Stimulated activated CD4-positive, alpha-beta T cell treated with anti-CD3 and anti-CD28 coated beads, Interleukin-4, amount 100 ng/mL, for 4 hours (primary cell): ENCODE results near the gene CPB1.

Experiments used
- DNase-seq, 2 experiments: peaks; one replicate each; pipeline ENCODE4 v3.0.0-alpha.2; 2020

Gene CPB1

GRCh38 chr3:148889828-148890227 is 62.2 kb downstream of the CPB1 start:
- DNase-seq, result no peak

- DNase-seq, result no peak
Measured at GRCh38 chr3:148896062-148896461, 68.5 kb downstream of the CPB1 start.

- no peak for DNase-seq
Measured at GRCh38 chr3:148901987-148902791, 74.6 kb downstream of the CPB1 start.

- no peak for DNase-seq
Measured at GRCh38 chr3:148903022-148903442, 75.4 kb downstream of the CPB1 start.

- no peak for DNase-seq
Measured at GRCh38 chr3:148903941-148904340, 76.3 kb downstream of the CPB1 start.

GRCh38 chr3:148906667-148907066 is 79.1 kb downstream of the CPB1 start:
- no peak for DNase-seq
